NCI-H1417 treated with DMSO at 0.1 percent for 48 hours (cell line): ENCODE measurements around the gene OR6X1.
A peak's percentile ranks its signal among the peaks of the same experiment; 100 is the strongest.
"Not testable (repeated sequence)": the region's sequence is repeated elsewhere in the genome, so short reads cannot be mapped to it uniquely, and the experiment has no call there.

Source experiments
- DNase-seq: peaks from one replicate; lab custom pipeline; 2025; lab: John Stamatoyannopoulos, UW

Gene OR6X1

GRCh38 chr11:123753110-123753509 is 1.2 kb downstream of the OR6X1 start:
- DNase-seq, result no peak

- no peak for DNase-seq
These were observed 2.5 kb downstream of the OR6X1 start for GRCh38 chr11:123751781-123752180.

- not testable (repeated sequence) for DNase-seq
These were observed 6.0 kb downstream of the OR6X1 start for GRCh38 chr11:123748349-123748748.

GRCh38 chr11:123745764-123746451 is 8.4 kb downstream of the OR6X1 start:
- DNase-seq, result no peak

GRCh38 chr11:123742724-123743120 is 11.6 kb downstream of the OR6X1 start:
- DNase-seq, result no peak

- no peak for DNase-seq
These were observed 12.1 kb downstream of the OR6X1 start for GRCh38 chr11:123742031-123742723.

GRCh38 chr11:123741159-123742030 is 12.9 kb downstream of the OR6X1 start, which contains the start of gene ZNF202:
Gene ZNF202, minus strand, starts transcription at chr11:123741660. Its CDS starts 10,772 bp downstream, at chr11:123730888.
- peak; percentile 40 for DNase-seq

- no peak for DNase-seq
These were observed 13.5 kb downstream of the OR6X1 start for GRCh38 chr11:123740787-123741158.

GRCh38 chr11:123738374-123738773 is 15.9 kb downstream of the OR6X1 start:
- DNase-seq, result no peak

GRCh38 chr11:123736769-123737168 is 17.5 kb downstream of the OR6X1 start:
- DNase-seq, result no peak

- no peak for DNase-seq
These were observed 24.7 kb downstream of the OR6X1 start for GRCh38 chr11:123729602-123730001.

GRCh38 chr11:123725995-123726655 is 28.2 kb downstream of the OR6X1 start:
- no peak for DNase-seq

GRCh38 chr11:123719452-123719851 is 34.9 kb downstream of the OR6X1 start:
- DNase-seq, result no peak

- no peak for DNase-seq
These were observed 35.8 kb downstream of the OR6X1 start for GRCh38 chr11:123718469-123718868.

GRCh38 chr11:123718063-123718462 is 36.3 kb downstream of the OR6X1 start:
- no peak for DNase-seq

GRCh38 chr11:123712627-123713026 is 41.7 kb downstream of the OR6X1 start:
- DNase-seq, result not testable (repeated sequence)

- peak; percentile 24 for DNase-seq
These were observed 46.6 kb downstream of the OR6X1 start for GRCh38 chr11:123707606-123708205.

GRCh38 chr11:123707206-123707605 is 47.1 kb downstream of the OR6X1 start:
- no peak for DNase-seq

- DNase-seq, result no peak
These were observed 50.0 kb downstream of the OR6X1 start for GRCh38 chr11:123704341-123704740.
